ENCODE data around the gene UBXN7. TPM values are rescaled to one million over a fixed set of nuclear protein-coding genes. Genes with fewer than 3 reads are reported as not detected.
"Not testable (repeated sequence)": the region's sequence is repeated elsewhere in the genome, so short reads cannot be mapped to it uniquely, and the experiment has no call there.

The UBXN7 gene
- total RNA-seq, 4 donors from 2014 or later, result 17.1 to 24.1 (median 22.0) TPM

GRCh38 chr3:196385446-196385845 lies 46.8 kb downstream of the UBXN7 start:
- WGBS, 2 donors (ENCODE audit: low coverage in 1 of 2), result no CpG with 5 or more reads among the region's 25 CpGs
- not testable (repeated sequence) for H3K27ac ChIP-seq, H3K4me1 ChIP-seq, H3K27me3 ChIP-seq, H3K9me3 ChIP-seq, ATAC-seq, H3K4me3 ChIP-seq
- peaks cover 0 to 42% of the 10 kb centered on the region in 2 donors for H3K36me3 ChIP-seq

GRCh38 chr3:196378146-196378841 lies 53.9 kb downstream of the UBXN7 start:
- 57 to 75% methylated on average over 3 of the region's 3 CpGs for WGBS, 2 donors (ENCODE audit: low coverage in 1 of 2)
- Histone ChIP-seq H3K4me3 (no peak overlapping the region), H3K27me3 (no peaks in the 10 kb centered on the region), H3K9me3 (no peaks in the 10 kb centered on the region), H3K36me3 (peaks cover 0 to 27% of the 10 kb centered on the region in 2 donors), H3K4me1 (no peaks in the 10 kb centered on the region), H3K27ac (no peak overlapping the region)
- no peak for ATAC-seq
- TF ChIP-seq POLR2A (IDR thresholded peaks at IDR 0.05) (no peak), CTCF (IDR thresholded peaks at IDR 0.05) (no peak), EP300 (IDR thresholded peaks at IDR 0.05) (no peak), POLR2AphosphoS5 (IDR thresholded peaks at IDR 0.05) (no peak)

GRCh38 chr3:196377321-196377720 lies 54.9 kb downstream of the UBXN7 start:
- no peaks in the 10 kb centered on the region for H3K4me1 ChIP-seq
- no peaks in the 10 kb centered on the region for H3K27me3 ChIP-seq
- 58 to 74% methylated on average over 5 of the region's 5 CpGs for WGBS, 2 donors (ENCODE audit: low coverage in 1 of 2)
- no peak overlapping the region for H3K4me3 ChIP-seq
- ATAC-seq, result no peak
- no peak overlapping the region for H3K27ac ChIP-seq
- H3K9me3 ChIP-seq, result no peaks in the 10 kb centered on the region
- H3K36me3 ChIP-seq, result peaks cover 0 to 27% of the 10 kb centered on the region in 2 donors
- TF ChIP-seq POLR2A (IDR thresholded peaks at IDR 0.05) (no peak), POLR2AphosphoS5 (IDR thresholded peaks at IDR 0.05) (no peak), EP300 (IDR thresholded peaks at IDR 0.05) (no peak), CTCF (IDR thresholded peaks at IDR 0.05) (no peak)

GRCh38 chr3:196365736-196366135 lies 66.5 kb downstream of the UBXN7 start:
- H3K36me3 ChIP-seq, result peaks cover 6 to 85% of the 10 kb centered on the region in 2 donors
- WGBS, 2 donors (ENCODE audit: low coverage in 1 of 2), result 80 to 92% methylated on average over 4 of the region's 4 CpGs
- H3K27me3 ChIP-seq, result no peaks in the 10 kb centered on the region
- H3K9me3 ChIP-seq, result no peaks in the 10 kb centered on the region
- ATAC-seq, result no peak
- no peak overlapping the region for H3K27ac ChIP-seq
- no peak overlapping the region for H3K4me3 ChIP-seq
- no peak for TF ChIP-seq EP300 (IDR thresholded peaks at IDR 0.05)
- TF ChIP-seq POLR2AphosphoS5 (IDR thresholded peaks at IDR 0.05), result no peak
- no peak for TF ChIP-seq POLR2A (IDR thresholded peaks at IDR 0.05)
- TF ChIP-seq CTCF (IDR thresholded peaks at IDR 0.05), result no peak
- H3K4me1 ChIP-seq, result peaks cover 0 to 4% (median 0%) of the 10 kb centered on the region in 3 donors

- TF ChIP-seq CTCF (IDR thresholded peaks at IDR 0.05) (no peak), POLR2AphosphoS5 (IDR thresholded peaks at IDR 0.05) (no peak), POLR2A (IDR thresholded peaks at IDR 0.05) (no peak)
- Histone ChIP-seq H3K4me1 (peaks cover 0 to 8% (median 0%) of the 10 kb centered on the region in 3 donors), H3K9me3 (no peaks in the 10 kb centered on the region), H3K27me3 (no peaks in the 10 kb centered on the region), H3K27ac (no peak overlapping the region), H3K4me3 (no peak overlapping the region), H3K36me3 (peaks cover 3 to 85% of the 10 kb centered on the region in 2 donors)
- ATAC-seq, result no peak
- 75 to 76% methylated on average over 5 to 7 of the region's 7 CpGs for WGBS, 2 donors (ENCODE audit: low coverage in 1 of 2)
Measured at GRCh38 chr3:196360586-196360985, 71.6 kb downstream of the UBXN7 start.

- not testable (repeated sequence) for H3K4me1 ChIP-seq, H3K27ac ChIP-seq, H3K4me3 ChIP-seq, H3K27me3 ChIP-seq, H3K9me3 ChIP-seq, ATAC-seq
- 88 to 93% methylated on average over 1 to 3 of the region's 4 CpGs for WGBS, 2 donors (ENCODE audit: low coverage in 1 of 2)
- H3K36me3 ChIP-seq, result peaks cover 3 to 96% of the 10 kb centered on the region in 2 donors
Measured at GRCh38 chr3:196358540-196358939, 73.7 kb downstream of the UBXN7 start.

Data from gastroesophageal sphincter (tissue), 4 donors.